HG03521 (cell line): ENCODE results near the gene ADPRHL1.
"Not testable (repeated sequence)": the region's sequence is repeated elsewhere in the genome, so short reads cannot be mapped to it uniquely, and the experiment has no call there.

ENCODE experiments used
- ATAC-seq: cut with Tn5 transposase; IDR thresholded peaks from one replicate; pipeline ENCODE4 v1.9.1; 2021; ENCODE audit warnings: mild to moderate bottlenecking, moderate library complexity; ENCODE audit not compliant: unreplicated experiment

ADPRHL1 gene

GRCh38 chr13:113479179-113479578, 25.9 kb upstream of the ADPRHL1 start:
- no peak for ATAC-seq

GRCh38 chr13:113477724-113478123, 24.4 kb upstream of the ADPRHL1 start:
- no peak for ATAC-seq

GRCh38 chr13:113476811-113477210, 23.5 kb upstream of the ADPRHL1 start:
- ATAC-seq: no peak

- ATAC-seq: no peak
Measured at GRCh38 chr13:113475911-113476310, 22.6 kb upstream of the ADPRHL1 start.

GRCh38 chr13:113475280-113475679, 22.0 kb upstream of the ADPRHL1 start:
- no peak for ATAC-seq

- ATAC-seq: no peak
Measured at GRCh38 chr13:113474179-113474578, 20.9 kb upstream of the ADPRHL1 start.

- ATAC-seq: no peak
Measured at GRCh38 chr13:113472355-113473025, 19.2 kb upstream of the ADPRHL1 start.

- ATAC-seq: no peak
Measured at GRCh38 chr13:113471844-113472243, 18.6 kb upstream of the ADPRHL1 start.

- not testable (repeated sequence) for ATAC-seq
Measured at GRCh38 chr13:113470635-113471163, 17.4 kb upstream of the ADPRHL1 start.

- ATAC-seq: no peak
Measured at GRCh38 chr13:113470073-113470472, 16.8 kb upstream of the ADPRHL1 start.

GRCh38 chr13:113469582-113469981, 16.3 kb upstream of the ADPRHL1 start:
- ATAC-seq: no peak

GRCh38 chr13:113468472-113469201, 15.3 kb upstream of the ADPRHL1 start:
- ATAC-seq: no peak

GRCh38 chr13:113468029-113468428, 14.7 kb upstream of the ADPRHL1 start:
- ATAC-seq: no peak

GRCh38 chr13:113466383-113466782, 13.1 kb upstream of the ADPRHL1 start:
- no peak for ATAC-seq

- no peak for ATAC-seq
Measured at GRCh38 chr13:113465300-113465699, 12.0 kb upstream of the ADPRHL1 start.

GRCh38 chr13:113464476-113464875, 11.2 kb upstream of the ADPRHL1 start:
- no peak for ATAC-seq

GRCh38 chr13:113461022-113461751, 7.9 kb upstream of the ADPRHL1 start:
- no peak for ATAC-seq

GRCh38 chr13:113460599-113460998, 7.3 kb upstream of the ADPRHL1 start:
- ATAC-seq: no peak

GRCh38 chr13:113460064-113460555, 6.8 kb upstream of the ADPRHL1 start:
- no peak for ATAC-seq

GRCh38 chr13:113458253-113459065, 5.2 kb upstream of the ADPRHL1 start:
- no peak for ATAC-seq

GRCh38 chr13:113457510-113457909, 4.2 kb upstream of the ADPRHL1 start:
- ATAC-seq: no peak
